ENCODE measurements around the gene SAE1. TPM values are rescaled to one million over a fixed set of nuclear protein-coding genes. Genes with fewer than 3 reads are reported as not detected.

SAE1 gene
- total and polyA plus RNA-seq, 10 of the 15 experiments (the other 5 are each of a cell fraction or from before 2014, with no cell fraction given) = 62.0 to 246 (median 148) TPM

GRCh38 chr19:47172666-47173455 is 42.2 kb downstream of the SAE1 start:
- no peak overlapping the region for H3K4me3 ChIP-seq
- H3K4me2 ChIP-seq (ENCODE audit: control insufficient read depth, insufficient read depth) = no peak overlapping the region
- DNase-seq (ENCODE audit: low read depth, low spot score) (no peak), ATAC-seq (no peak), FAIRE-seq (no peak)
- ChIA-PET SMC1A (ENCODE audit: uncharacterized antibody, unreplicated experiment) (interaction anchor here (1.0 kb wide), 1 partner anchor 16 kb away, joined by 3 read pairs; no protein-coding TSS in a partner anchor), RAD21 (ENCODE audit: unreplicated experiment) (interaction anchor here (0.6 kb wide), 1 partner anchor 34 kb away, joined by 3 read pairs; no protein-coding TSS in a partner anchor), POLR2A (no interaction called here), CTCF (interaction anchor here (0.6 to 1.2 kb wide), 4 partner anchors 38 to 419 kb away, joined by 3 to 4 read pairs (median 3); partner anchors contain the start of gene KPTN)
- H3K36me3 ChIP-seq (ENCODE audit: control insufficient read depth in 2 of 2, insufficient read depth in 2 of 2, low read length in 1 of 2) = peaks cover 20 to 24% of the 10 kb centered on the region in 2 experiments; a peak in 3 of 4 replicates
- no TSS peak for BruUV-seq (replicated peaks)
- H3K79me2 ChIP-seq (ENCODE audit: control insufficient read depth, insufficient read depth, low read length) = peaks cover 2% of the 10 kb centered on the region; the same call in 1 of the 2 replicates
- H2AFZ ChIP-seq (ENCODE audit: control insufficient read depth, low read depth, low read length) = no peak overlapping the region
- peaks cover 8% of the 10 kb centered on the region for H3K4me1 ChIP-seq (ENCODE audit: control insufficient read depth, insufficient read depth, low read length)
- intact Hi-C loops (cut with micrococcal nuclease; ENCODE audit: unreplicated experiment) = no loop called here
- WGBS (ENCODE audit: insufficient coverage, insufficient replicate concordance, low lambda C conversion rate, missing lambda C conversion rate) = 95% methylated on average over 19 of the region's 19 CpGs
- no peak overlapping the region for H3K27ac ChIP-seq (ENCODE audit: control insufficient read depth, insufficient read depth)
- TF ChIP-seq TBL1XR1 (IDR thresholded peaks at IDR 0.05; ENCODE audit: low read depth, low read length) (no peak), SRF (IDR thresholded peaks at IDR 0.05; ENCODE audit: low read depth in 2 of 2, low read length in 2 of 2) (no peak), ZNF384 (IDR thresholded peaks at IDR 0.05; ENCODE audit: borderline replicate concordance, low read depth, low read length) (no peak), SUZ12 (IDR thresholded peaks at IDR 0.05; ENCODE audit: unreplicated experiment) (no peak), CTCF (IDR thresholded peaks at IDR 0.05 in 2 of 3, conservative IDR thresholded peaks at IDR 0.05 in 1 of 3; ENCODE audit: control insufficient read depth in 2 of 3, extremely low read depth in 1 of 3, insufficient read depth in 1 of 3, low read depth in 3 of 3, low read length in 3 of 3) (no peak), ZNF622 (IDR thresholded peaks at IDR 0.05) (no peak), SREBF2 (IDR thresholded peaks at IDR 0.05; ENCODE audit: low read length) (no peak)
- TF ChIP-seq, protein P1, sequence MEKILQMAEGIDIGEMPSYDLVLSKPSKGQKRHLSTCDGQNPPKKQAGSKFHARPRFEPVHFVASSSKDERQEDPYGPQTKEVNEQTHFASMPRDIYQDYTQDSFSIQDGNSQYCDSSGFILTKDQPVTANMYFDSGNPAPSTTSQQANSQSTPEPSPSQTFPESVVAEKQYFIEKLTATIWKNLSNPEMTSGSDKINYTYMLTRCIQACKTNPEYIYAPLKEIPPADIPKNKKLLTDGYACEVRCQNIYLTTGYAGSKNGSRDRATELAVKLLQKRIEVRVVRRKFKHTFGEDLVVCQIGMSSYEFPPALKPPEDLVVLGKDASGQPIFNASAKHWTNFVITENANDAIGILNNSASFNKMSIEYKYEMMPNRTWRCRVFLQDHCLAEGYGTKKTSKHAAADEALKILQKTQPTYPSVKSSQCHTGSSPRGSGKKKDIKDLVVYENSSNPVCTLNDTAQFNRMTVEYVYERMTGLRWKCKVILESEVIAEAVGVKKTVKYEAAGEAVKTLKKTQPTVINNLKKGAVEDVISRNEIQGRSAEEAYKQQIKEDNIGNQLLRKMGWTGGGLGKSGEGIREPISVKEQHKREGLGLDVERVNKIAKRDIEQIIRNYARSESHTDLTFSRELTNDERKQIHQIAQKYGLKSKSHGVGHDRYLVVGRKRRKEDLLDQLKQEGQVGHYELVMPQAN (conservative IDR thresholded peaks at IDR 0.05) = no peak
- in situ Hi-C loops (cut with MboI) = no loop called here
- no peaks in the 10 kb centered on the region for H3K27me3 ChIP-seq (replicated peaks in 1 of 2; ENCODE audit: control insufficient read depth in 2 of 2, insufficient read depth in 2 of 2, low read length in 1 of 2)
- H4K20me1 ChIP-seq (ENCODE audit: control insufficient read depth, insufficient read depth) = no peaks in the 10 kb centered on the region
- H3K9me3 ChIP-seq (replicated peaks; ENCODE audit: control insufficient read depth, insufficient read depth, low read length) = no peaks in the 10 kb centered on the region
- H3K9ac ChIP-seq (ENCODE audit: control insufficient read depth, insufficient read depth, low read length) = no peak overlapping the region

All from GM12878 (cell line).